ENCODE data around the gene NHSL2.
"Not testable (repeated sequence)": the region's sequence is repeated elsewhere in the genome, so short reads cannot be mapped to it uniquely, and the experiment has no call there.

The NHSL2 gene

DNA sequence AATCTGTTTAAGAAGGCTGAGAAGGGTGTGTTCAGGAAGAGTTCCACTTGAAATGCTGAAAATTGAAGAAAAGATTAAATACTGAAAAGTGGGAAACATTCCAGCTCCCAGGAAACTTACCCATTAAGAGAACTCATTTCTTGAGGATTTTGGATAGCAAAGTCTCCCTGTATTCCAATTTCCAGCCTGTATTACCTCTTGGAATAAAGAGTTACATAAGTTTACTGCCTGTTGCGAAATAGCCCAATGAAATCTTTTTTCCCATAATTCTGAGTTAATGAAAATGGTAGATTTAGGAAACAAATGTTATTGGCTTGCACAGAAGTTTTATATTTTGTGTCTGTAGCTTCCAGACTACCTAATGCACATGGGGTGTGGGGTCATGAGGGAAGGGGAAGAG lies 12.0 kb downstream of the NHSL2 start:
- DNase-seq (ENCODE audit: low read depth in 1 of 2, low spot score in 1 of 2) = no peak

DNA sequence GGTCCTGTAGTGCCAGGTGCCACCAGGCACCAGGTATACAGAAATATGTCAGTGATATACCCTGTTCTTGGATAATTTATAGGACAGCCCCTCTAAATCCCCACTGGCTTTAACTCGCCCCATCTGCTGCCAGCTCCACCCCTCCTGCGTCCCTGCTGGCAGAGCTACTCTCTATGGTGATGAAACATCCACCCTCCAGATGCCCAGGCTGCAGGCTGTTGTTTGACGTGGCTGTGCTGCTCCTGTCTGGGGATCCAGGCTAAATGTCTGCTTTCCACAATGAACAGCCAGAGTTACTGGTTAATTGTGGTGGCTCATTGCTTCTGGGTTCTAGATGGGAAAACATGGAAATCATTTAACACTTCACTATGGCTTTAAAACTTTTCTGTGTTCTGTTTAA lies 12.9 kb downstream of the NHSL2 start:
- DNase-seq (ENCODE audit: low read depth in 1 of 2, low spot score in 1 of 2) = no peak

DNA sequence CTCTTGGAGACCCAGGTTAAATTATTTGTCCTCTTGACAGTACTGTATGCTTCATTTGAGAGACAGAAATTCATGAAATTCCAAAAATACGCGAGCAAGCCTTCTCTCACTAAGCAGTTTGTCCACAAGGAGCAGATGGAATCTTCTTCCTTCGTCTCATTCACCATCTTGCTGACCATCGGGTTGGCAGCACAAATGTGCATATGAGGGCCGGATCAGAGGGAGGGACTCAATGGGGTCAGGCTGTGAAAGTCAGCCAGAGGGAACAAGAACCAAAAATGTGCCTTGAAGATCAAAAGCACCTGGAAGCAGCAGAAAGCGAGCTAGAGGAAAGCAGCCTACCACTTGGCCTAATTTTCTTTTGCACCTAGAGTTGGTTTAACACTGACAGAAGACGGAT lies 16.4 kb downstream of the NHSL2 start:
- no peak for DNase-seq (ENCODE audit: low read depth in 1 of 2, low spot score in 1 of 2)

DNA sequence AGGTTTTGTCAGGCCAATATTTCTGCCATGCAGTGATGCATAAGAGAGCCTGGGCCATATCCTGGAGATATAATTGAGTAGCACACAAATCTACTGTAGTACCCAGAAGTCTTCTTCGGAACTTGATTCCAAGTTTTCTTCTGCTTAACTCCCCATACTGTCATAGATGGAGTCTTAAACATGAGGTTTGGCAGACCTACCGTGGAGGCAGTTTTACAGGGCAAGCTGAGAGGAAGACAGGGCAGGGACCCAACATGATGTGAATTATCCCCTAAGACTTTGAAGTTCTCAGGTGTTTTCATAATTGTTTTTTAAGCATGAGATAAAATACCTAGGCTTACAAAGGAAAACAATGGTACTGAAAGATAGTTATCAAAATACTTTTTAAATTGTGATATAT lies 18.2 kb downstream of the NHSL2 start:
- no peak for DNase-seq (ENCODE audit: low read depth in 1 of 2, low spot score in 1 of 2)

DNA sequence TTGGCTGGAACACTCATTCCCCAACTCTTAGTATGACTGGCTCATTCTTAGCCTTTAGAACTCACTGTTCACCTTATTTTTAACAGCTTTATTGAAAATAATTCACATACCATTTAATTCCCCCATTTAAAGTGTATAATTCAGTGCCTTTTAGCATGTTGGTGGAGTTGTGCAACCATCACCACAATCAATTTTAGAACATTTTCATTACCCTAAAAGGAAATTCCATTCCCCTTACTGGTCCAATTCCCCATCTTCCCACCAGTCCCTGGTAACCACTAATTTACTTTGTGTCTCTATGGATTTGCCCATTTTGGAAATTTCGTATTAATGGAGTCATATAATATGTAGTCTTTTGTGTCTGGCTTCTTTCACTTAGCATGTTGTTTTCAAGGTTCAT lies 19.7 kb downstream of the NHSL2 start:
- DNase-seq (ENCODE audit: low read depth in 1 of 2, low spot score in 1 of 2) = no peak

DNA sequence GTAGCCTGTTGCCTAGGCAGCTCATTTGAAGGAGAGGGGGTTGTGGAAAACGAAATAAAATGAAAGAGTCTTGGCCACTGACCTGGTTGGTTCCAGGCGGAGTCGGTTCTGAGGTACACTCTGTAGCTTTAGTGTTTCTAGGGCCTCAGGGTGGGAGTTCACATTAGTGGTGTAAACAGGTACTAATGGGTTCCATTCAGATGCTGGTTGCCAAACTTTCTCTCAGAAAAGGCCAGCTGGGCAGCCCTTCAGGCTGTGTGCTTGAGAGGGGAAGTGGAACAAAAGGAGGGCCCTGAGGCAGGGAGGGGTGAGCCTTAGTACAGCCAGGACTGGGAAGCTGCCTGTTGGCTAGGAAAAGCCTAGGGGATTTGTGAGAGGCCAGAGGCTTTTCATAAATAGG lies 24.8 kb downstream of the NHSL2 start:
- no peak for DNase-seq (ENCODE audit: low read depth in 1 of 2, low spot score in 1 of 2)

DNA sequence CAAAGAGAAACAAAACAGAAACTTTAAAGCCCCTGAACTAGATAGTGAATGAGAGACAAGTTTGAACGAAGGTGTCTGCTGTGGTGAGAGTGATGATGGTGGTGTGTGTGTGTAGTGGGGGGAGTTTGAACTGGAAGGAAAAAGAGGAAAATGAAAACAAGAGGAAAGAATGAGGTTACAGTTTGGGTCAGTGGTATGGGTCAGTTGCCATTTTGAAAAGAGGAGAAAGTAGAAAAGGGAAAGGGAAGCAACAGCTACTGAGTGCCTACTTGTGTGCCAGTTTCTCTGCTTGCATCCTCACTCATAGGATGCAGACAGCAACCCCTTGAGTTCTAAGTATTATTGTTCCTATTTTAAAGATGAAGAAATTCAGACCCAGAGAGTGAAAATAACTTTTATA lies 26.0 kb downstream of the NHSL2 start:
- DNase-seq (ENCODE audit: low read depth in 1 of 2, low spot score in 1 of 2) = no peak

DNA sequence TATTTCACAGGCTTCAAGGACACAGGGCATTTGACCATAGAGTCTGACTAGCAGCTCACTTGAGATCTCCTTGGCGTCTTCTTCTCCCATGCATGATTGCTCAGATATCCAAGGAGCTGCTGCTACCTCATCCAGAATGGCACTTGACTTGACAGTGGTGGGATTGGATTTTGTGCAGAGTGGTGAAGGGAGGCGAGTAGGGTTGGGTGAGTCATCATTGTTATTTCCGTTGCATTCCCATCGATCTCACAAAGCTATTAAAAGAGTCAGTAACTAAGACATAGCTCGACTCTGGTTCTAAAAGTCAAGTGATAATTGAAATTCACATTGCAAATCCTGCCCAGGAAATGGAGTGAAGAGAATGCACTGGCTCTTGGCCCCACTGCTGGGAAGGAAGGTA lies 27.7 kb downstream of the NHSL2 start:
- DNase-seq (ENCODE audit: low read depth in 1 of 2, low spot score in 1 of 2) = no peak

DNA sequence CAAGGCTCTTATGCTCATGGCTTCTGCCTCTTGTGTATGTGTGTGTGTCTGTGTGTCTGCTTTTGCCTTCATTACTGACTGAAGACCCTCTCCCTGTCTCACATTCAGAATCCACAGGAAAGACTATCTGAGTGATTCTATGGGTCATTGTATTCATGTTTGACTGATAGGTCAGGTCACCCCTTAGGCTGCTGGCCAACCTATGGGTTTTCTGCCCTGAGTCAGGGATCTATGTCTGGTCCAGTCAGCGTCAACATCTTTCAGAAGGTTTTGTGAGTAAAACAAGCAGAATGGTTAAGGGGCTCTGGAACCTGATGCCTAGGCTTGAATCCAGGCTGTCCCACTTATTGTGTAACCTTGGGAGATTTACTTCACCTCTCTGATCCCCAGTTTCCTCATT lies 30.5 kb downstream of the NHSL2 start:
- no peak for DNase-seq (ENCODE audit: low read depth in 1 of 2, low spot score in 1 of 2)

DNA sequence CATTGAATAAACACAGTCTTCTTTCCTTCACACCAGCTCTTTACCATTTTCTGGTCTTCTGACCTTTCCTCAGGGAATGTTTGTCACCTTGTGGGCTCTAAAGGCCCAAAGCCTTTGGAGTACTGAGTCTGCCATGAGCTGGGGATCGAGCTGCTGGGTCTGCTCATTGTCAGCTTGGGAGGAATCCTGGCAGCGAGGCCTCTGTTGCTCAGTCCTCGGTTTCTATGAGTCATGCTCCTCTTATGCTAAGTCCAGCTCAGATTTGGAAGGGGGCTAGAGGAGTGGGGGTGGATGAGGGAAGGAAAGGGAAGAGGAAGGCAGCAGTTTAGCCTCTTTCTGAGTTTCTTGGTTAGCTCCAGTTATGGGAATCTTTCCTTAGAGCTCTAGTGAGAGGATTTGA lies 31.1 kb downstream of the NHSL2 start:
- DNase-seq (ENCODE audit: low read depth in 1 of 2, low spot score in 1 of 2) = no peak

DNA sequence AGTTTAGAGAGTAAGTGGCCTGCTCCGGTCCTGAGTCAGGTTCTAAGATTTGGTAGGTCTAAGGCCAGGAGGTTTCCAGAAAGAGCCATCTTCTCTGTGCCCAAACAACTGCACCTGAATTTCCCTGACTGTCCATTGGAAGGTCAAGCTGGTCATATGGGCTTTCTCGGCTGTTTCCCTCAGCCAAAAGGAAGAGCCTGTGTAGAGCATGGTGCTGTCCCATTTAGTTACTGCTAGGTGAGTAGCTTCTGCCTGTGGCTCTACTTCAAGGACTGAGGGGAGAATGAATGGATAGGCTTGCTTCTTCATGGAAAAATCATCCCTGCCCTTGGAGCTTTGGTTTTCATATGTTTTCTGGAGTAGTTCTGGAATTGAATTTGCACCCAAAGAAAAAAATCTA lies 33.7 kb downstream of the NHSL2 start:
- DNase-seq (ENCODE audit: low read depth in 1 of 2, low spot score in 1 of 2) = no peak

DNA sequence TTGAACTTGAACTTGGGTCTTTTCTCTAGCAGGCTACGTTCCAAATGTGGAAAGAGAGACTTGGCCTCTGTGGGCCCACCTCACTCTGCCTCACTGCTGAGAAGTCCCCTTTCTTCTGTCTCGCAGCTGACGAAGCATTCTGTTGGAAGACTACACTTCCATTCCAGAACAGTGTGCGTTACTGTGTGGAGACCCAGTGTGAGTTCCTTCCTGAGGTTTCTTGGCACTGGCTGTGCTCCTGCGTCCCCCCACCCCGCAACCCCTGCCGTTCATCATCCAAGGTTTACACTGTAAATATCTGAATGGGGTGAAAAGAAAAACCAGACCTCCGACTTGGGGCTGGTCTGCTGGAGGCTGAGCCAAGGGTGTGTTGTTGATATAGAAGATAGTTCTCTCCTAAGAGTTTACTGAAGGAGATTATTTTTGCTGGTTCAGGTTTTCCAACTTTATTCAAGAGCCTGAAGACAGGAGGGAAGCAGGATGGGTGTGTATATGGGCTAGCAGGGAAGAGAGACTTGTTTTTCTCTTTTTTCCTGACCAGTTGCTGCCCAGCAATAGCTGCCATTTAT lies 34.7 kb downstream of the NHSL2 start:
- no peak for DNase-seq (ENCODE audit: low read depth in 1 of 2, low spot score in 1 of 2)

DNA sequence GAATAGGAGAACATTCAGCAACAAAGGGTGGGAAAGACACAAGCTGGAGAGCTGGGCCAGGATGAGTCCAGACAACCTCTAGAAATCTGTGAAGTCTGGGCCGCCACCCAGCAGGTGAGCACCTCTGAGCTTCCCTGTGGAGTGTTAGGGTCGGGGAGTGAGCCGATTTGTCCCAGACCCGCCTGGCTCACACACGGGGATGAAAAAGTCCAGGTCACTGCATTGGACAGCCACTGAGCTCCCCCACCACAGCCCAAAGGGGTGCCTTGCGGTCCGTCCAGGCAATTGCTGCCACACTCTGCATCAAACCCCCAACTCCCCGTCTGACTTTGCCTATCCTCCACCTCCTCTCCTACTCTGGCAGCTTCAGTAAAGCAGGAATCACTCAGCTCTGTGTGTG lies 38.7 kb downstream of the NHSL2 start:
- no peak for DNase-seq (ENCODE audit: low read depth in 1 of 2, low spot score in 1 of 2)

DNA sequence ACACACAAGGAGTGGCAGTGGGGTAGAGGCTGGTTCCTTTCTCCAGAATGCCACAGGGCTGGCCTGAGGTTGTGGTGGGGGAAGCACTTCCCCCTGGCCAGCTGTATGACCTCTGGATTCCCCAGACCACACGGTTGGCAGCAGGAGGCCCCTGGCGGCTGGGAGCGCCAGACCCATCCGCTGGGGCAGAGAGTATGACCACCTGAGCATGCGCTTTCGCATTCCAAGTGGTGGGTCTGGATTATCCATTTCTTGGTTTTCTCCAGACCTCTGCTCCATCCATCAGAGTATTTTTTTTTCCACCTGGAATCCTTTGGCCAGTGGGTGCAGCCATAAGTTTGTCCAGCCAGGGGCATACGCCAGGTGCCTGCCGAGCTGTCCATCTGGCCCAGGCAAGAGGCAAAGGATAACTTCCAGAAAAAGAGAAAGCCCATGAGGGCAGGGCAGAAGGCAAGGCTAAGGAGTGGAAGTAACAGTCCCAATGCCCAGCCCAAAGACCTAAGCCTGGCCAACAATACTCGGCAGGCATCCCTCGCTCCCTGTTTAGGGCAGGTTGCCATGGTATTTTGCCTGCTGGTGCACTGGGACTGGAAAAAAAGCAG lies 39.3 kb downstream of the NHSL2 start:
- DNase-seq (ENCODE audit: low read depth in 1 of 2, low spot score in 1 of 2) = no peak

DNA sequence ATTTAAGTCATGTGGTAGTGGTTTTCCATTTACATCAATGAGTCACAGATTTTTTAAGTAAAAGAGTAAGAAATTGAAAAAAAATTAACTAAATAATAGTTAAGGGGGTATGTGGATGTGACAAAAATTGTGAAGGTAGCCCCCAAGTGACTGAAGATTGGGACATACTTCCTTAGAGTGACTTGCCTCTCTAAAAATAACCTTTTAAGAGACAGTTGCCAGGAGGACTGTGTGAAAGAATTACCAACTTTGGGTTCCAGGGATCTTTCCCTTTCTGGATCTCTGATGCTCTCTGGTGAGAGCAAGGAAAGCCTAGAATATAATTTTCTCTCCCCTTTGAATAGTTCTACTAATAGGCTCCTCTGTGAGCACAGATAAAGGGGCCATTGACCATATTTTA lies 42.7 kb downstream of the NHSL2 start:
- DNase-seq (ENCODE audit: low read depth in 1 of 2, low spot score in 1 of 2) = no peak

DNA sequence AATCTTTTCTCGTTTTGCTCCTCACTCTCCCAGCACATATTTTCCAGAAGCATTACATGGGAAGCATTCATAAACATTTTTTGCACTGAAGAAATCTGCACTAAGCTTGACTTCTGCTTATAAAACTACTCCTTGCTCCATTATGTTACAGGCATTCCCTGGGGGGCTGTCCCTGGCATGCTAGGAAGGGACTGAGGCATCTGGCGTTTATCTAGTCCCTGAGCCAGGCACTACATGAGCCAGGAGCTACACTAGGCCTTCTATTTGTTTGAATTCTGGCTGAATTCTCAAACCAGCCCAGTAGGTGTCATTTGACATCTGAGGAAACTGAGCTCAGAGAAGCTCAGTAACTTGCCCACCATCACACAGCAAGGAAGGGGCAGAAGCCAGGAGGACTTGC lies 43.3 kb downstream of the NHSL2 start:
- DNase-seq (ENCODE audit: low read depth in 1 of 2, low spot score in 1 of 2) = no peak

DNA sequence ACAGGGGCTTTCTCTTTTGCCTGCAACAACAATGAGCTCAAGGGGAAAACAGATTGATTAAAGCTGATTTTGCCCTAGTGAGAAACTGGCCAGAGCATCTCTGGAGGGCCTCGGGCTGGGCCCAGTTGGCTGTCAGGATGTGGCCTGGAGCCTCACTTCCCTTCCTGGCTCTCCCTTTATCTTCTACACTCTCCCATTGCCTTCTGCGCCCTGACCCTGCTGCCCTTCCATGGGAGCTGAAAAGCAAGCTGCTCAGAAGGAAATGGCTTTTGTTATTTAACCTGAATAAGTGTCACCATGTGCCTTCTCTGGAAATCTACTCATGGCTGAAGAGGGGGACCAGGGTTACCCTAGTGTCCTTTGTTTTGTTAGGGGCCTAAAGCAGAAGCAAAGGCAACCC lies 43.8 kb downstream of the NHSL2 start:
- DNase-seq (ENCODE audit: low read depth in 1 of 2, low spot score in 1 of 2) = no peak

DNA sequence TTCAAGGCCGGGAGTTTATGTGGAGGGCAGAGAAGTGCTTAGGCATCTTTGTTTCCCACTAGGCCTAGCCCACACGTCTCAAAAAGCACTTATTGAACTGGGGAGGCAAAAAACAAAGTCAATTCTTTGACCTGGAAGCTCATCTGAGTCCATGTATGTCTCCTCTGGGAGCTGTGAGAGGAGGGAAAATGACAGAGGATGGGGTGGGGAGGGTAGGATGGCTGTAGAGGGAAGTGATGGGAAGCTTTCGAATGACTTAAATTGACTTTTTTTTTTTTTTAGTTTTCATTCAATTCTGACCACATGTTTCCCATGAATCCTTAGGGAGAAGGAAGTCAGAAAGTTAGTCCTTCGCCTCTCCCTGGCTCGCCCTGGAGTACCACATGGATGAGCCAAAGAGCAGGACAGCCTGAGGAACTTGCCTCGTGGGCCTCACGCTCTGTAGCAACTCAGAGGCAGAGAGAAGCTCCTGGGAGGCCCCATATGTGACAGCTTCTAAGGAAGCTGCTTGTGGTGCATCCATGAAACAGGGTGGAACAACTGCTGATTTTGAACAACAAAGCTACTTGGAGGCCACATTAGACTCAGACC lies 45.0 kb downstream of the NHSL2 start:
- DNase-seq (ENCODE audit: low read depth in 1 of 2, low spot score in 1 of 2) = no peak

DNA sequence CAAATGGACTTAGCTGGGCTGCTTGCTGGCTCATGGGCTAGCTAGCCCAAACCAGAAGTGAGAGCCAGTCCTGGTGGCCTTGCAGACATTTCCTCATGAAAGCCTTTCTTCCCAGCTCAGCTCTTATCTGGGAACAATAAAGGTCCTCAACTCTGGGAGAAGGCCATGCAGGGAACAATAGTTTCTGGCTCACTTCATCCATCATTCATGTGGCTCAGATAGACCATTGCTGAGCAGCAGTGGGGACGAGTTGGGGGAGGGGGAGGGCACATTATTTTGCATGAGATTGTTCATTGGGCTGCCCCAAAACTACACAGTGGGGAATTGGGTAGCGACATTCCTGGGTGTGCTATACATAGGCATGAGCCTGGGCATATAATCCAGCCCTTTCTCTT lies 47.6 kb downstream of the NHSL2 start:
- no peak for DNase-seq (ENCODE audit: low read depth in 1 of 2, low spot score in 1 of 2)

DNA sequence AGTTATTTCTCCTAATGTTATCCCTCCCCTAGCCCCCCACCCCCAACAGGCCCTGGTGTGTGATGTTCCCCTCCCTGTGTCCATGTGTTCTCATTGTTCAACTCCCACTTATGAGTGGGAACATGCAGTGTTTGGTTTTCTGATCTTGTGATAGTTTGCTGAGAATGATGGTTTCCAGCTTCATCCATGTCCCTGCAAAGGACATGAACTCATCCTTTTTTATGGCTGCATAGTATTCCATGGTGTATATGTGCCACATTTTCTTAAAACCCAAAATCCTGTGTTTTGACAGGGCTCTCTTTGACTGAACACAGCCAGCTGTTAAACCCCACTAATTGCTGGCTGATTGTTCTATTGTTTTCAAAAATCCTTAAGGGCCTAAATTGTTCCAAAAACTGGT lies 53.5 kb downstream of the NHSL2 start:
- not testable (repeated sequence) for DNase-seq (ENCODE audit: low read depth in 1 of 2, low spot score in 1 of 2)

DNA sequence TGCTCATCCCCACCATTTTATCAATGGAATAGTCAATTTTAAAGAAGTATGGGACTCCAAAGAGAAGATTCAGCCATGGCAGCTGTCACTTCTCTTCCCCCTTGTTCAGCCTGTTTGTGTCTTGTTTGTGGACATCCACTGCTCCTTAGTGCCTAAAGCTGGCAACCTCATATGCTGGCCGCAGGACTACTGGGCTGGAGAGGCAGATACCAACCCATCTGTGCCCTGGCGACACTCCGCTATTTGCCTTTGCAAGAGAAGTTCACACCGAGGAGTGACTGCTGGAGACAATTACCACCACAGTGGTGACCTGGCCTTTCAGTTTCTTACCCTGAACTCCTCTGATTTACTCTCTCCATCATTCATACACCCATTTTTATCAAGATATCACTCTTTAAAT lies 64.3 kb downstream of the NHSL2 start:
- DNase-seq (ENCODE audit: low read depth in 1 of 2, low spot score in 1 of 2) = no peak

DNA sequence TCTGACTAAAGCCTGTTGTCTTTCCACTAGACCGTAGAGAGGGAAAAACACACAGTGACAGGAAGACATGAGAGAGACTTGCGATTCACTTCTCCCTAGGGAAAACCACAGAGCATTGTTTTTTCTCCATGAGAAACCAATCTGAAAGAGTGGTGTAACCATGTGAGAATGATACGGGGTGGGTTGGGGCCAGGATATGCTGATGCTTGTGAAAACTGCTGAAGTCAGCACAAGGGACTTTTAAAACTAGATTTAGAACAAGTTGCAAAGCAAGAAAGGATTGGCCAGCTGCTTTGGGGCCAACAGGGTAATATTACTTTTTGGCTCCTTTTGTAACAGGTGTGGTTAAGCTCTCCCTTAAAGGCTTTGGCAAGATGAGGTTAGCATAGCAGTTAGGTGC lies 66.1 kb downstream of the NHSL2 start:
- no peak for DNase-seq (ENCODE audit: low read depth in 1 of 2, low spot score in 1 of 2)

DNA sequence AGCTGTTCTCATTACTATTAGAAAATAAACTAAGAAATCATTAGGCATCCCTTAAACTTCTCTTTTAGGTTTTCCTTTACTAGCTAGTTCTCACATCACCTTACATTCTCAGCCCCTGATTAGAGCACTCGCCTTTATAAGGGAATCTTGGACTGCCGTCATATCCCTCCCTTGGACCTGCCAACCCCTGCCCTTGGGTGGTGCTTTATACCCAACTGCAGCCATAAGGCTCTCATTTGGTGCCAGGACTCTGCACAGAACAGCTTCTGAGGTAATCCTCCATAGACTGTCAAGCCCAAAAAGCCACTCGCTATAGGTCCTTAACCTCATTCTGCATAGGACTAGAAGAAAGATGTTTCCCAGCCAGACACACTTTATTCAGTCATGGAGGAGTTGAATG lies 67.5 kb downstream of the NHSL2 start:
- no peak for DNase-seq (ENCODE audit: low read depth in 1 of 2, low spot score in 1 of 2)

Measured in stimulated activated CD4-positive, alpha-beta T cell treated with anti-CD3 and anti-CD28 coated beads, Interleukin-15, amount 100 ng/mL, for 1 hour (primary cell).